Measurements from ENCODE around the gene ADAR. TPM values are rescaled to one million over a fixed set of nuclear protein-coding genes. Genes with fewer than 3 reads are reported as not detected.
A peak's percentile ranks its signal among the peaks of the same experiment; 100 is the strongest.

The ADAR gene
- total RNA-seq, 2 donors from 2014 or later = 185 to 213 TPM

- peaks cover 22% of the 10 kb centered on the region for H3K27me3 Mint-ChIP-seq
- H3K4me3 Mint-ChIP-seq = peak within 1 kb of the TSS; percentile 42
- H3K9me3 Mint-ChIP-seq = no peaks in the 10 kb centered on the region
- no peak within 1 kb of the TSS for H3K27ac Mint-ChIP-seq
- ATAC-seq (replicated peaks) = peak; percentile 95
- H3K36me3 Mint-ChIP-seq (ENCODE audit: low read depth) = no peaks in the 10 kb centered on the region
- H3K4me1 Mint-ChIP-seq = peaks cover 4% of the 10 kb centered on the region
Observed at GRCh38 chr1:154567386-154568156, 40.4 kb downstream of the ADAR start, which contains the start of gene CHRNB2. Gene CHRNB2, plus strand, starts transcription at chr1:154567778. Its CDS starts 267 bp downstream, at chr1:154568045.

- H3K36me3 Mint-ChIP-seq (ENCODE audit: low read depth) = no peaks in the 10 kb centered on the region
- no peak for ATAC-seq (replicated peaks)
- H3K4me1 Mint-ChIP-seq = peaks cover 4% of the 10 kb centered on the region
- H3K27me3 Mint-ChIP-seq = peaks cover 22% of the 10 kb centered on the region
- H3K4me3 Mint-ChIP-seq = no peak overlapping the region
- no peaks in the 10 kb centered on the region for H3K9me3 Mint-ChIP-seq
- no peak overlapping the region for H3K27ac Mint-ChIP-seq
Observed at GRCh38 chr1:154565876-154566275, 42.1 kb downstream of the ADAR start.

GRCh38 chr1:154559466-154560044, 48.4 kb downstream of the ADAR start:
- peak; percentile 52 for ATAC-seq (replicated peaks)
- Mint-ChIP-seq H3K27me3 (no peaks in the 10 kb centered on the region), H3K9me3 (no peaks in the 10 kb centered on the region), H3K36me3 (ENCODE audit: low read depth) (peaks cover 42% of the 10 kb centered on the region), H3K4me1 (peaks cover 21% of the 10 kb centered on the region), H3K27ac (peak overlapping the region; percentile 94), H3K4me3 (peak overlapping the region; percentile 97)

GRCh38 chr1:154558720-154559465, 49.1 kb downstream of the ADAR start:
- peak; percentile 97 for ATAC-seq (replicated peaks)
- Mint-ChIP-seq H3K36me3 (ENCODE audit: low read depth) (peaks cover 48% of the 10 kb centered on the region), H3K9me3 (no peaks in the 10 kb centered on the region), H3K27me3 (no peaks in the 10 kb centered on the region), H3K27ac (peak overlapping the region; percentile 94), H3K4me3 (peak overlapping the region; percentile 97), H3K4me1 (peaks cover 23% of the 10 kb centered on the region)

GRCh38 chr1:154557939-154558719, 49.9 kb downstream of the ADAR start, which contains the start of gene UBE2Q1:
Gene UBE2Q1, minus strand, starts transcription at chr1:154558662. Its CDS starts 109 bp downstream, at chr1:154558553.
- peak; percentile 12 for ATAC-seq (replicated peaks)
- Mint-ChIP-seq H3K4me3 (peak within 1 kb of the TSS; percentile 97), H3K9me3 (no peaks in the 10 kb centered on the region), H3K36me3 (ENCODE audit: low read depth) (peaks cover 56% of the 10 kb centered on the region), H3K27ac (peak within 1 kb of the TSS; percentile 94), H3K4me1 (peaks cover 29% of the 10 kb centered on the region), H3K27me3 (no peaks in the 10 kb centered on the region)

GRCh38 chr1:154557248-154557938, 50.6 kb downstream of the ADAR start:
- no peaks in the 10 kb centered on the region for H3K27me3 Mint-ChIP-seq
- no peaks in the 10 kb centered on the region for H3K9me3 Mint-ChIP-seq
- peaks cover 63% of the 10 kb centered on the region for H3K36me3 Mint-ChIP-seq (ENCODE audit: low read depth)
- peaks cover 29% of the 10 kb centered on the region for H3K4me1 Mint-ChIP-seq
- H3K27ac Mint-ChIP-seq = peak overlapping the region; percentile 93
- peak overlapping the region; percentile 97 for H3K4me3 Mint-ChIP-seq
- ATAC-seq (replicated peaks) = no peak

- H3K27me3 Mint-ChIP-seq = no peaks in the 10 kb centered on the region
- H3K9me3 Mint-ChIP-seq = no peaks in the 10 kb centered on the region
- ATAC-seq (replicated peaks) = no peak
- H3K4me1 Mint-ChIP-seq = peaks cover 29% of the 10 kb centered on the region
- peaks cover 73% of the 10 kb centered on the region for H3K36me3 Mint-ChIP-seq (ENCODE audit: low read depth)
- peak overlapping the region; percentile 97 for H3K4me3 Mint-ChIP-seq
- peak overlapping the region; percentile 61 for H3K27ac Mint-ChIP-seq
Observed at GRCh38 chr1:154556422-154556821, 51.6 kb downstream of the ADAR start.

- H3K9me3 Mint-ChIP-seq = no peaks in the 10 kb centered on the region
- no peak overlapping the region for H3K27ac Mint-ChIP-seq
- no peaks in the 10 kb centered on the region for H3K27me3 Mint-ChIP-seq
- peaks cover 96% of the 10 kb centered on the region for H3K36me3 Mint-ChIP-seq (ENCODE audit: low read depth)
- H3K4me3 Mint-ChIP-seq = no peak overlapping the region
- no peak for ATAC-seq (replicated peaks)
- H3K4me1 Mint-ChIP-seq = peaks cover 39% of the 10 kb centered on the region
Observed at GRCh38 chr1:154553056-154554030, 54.6 kb downstream of the ADAR start.

- no peak overlapping the region for H3K4me3 Mint-ChIP-seq
- peaks cover 86% of the 10 kb centered on the region for H3K36me3 Mint-ChIP-seq (ENCODE audit: low read depth)
Observed at GRCh38 chr1:154552036-154552435, 56.0 kb downstream of the ADAR start.

GRCh38 chr1:154551474-154551873, 56.5 kb downstream of the ADAR start:
- Mint-ChIP-seq H3K4me3 (no peak overlapping the region), H3K4me1 (peaks cover 31% of the 10 kb centered on the region), H3K36me3 (ENCODE audit: low read depth) (peaks cover 80% of the 10 kb centered on the region), H3K27ac (no peak overlapping the region), H3K9me3 (no peaks in the 10 kb centered on the region), H3K27me3 (no peaks in the 10 kb centered on the region)
- no peak for ATAC-seq (replicated peaks)

More at GRCh38 chr1:154552036-154552435, 56.0 kb downstream of the ADAR start:
- Mint-ChIP-seq H3K27ac (no peak overlapping the region), H3K9me3 (no peaks in the 10 kb centered on the region), H3K4me1 (peaks cover 31% of the 10 kb centered on the region), H3K27me3 (no peaks in the 10 kb centered on the region)
- ATAC-seq (replicated peaks) = no peak

GRCh38 chr1:154550657-154551056, 57.3 kb downstream of the ADAR start:
- no peak overlapping the region for H3K4me3 Mint-ChIP-seq
- H3K4me1 Mint-ChIP-seq = peaks cover 25% of the 10 kb centered on the region
- peak overlapping the region; percentile 32 for H3K27ac Mint-ChIP-seq
- peaks cover 72% of the 10 kb centered on the region for H3K36me3 Mint-ChIP-seq (ENCODE audit: low read depth)
- no peak for ATAC-seq (replicated peaks)
- H3K9me3 Mint-ChIP-seq = no peaks in the 10 kb centered on the region
- H3K27me3 Mint-ChIP-seq = no peaks in the 10 kb centered on the region

GRCh38 chr1:154550070-154550469, 57.9 kb downstream of the ADAR start:
- Mint-ChIP-seq H3K9me3 (no peaks in the 10 kb centered on the region), H3K27me3 (no peaks in the 10 kb centered on the region), H3K27ac (peak overlapping the region; percentile 32), H3K4me1 (peaks cover 25% of the 10 kb centered on the region), H3K36me3 (ENCODE audit: low read depth) (peaks cover 66% of the 10 kb centered on the region), H3K4me3 (no peak overlapping the region)
- no peak for ATAC-seq (replicated peaks)
